NCI-H460 (cell line): ENCODE measurements around the gene TMEM164. TPM values are rescaled to one million over a fixed set of nuclear protein-coding genes. Genes with fewer than 3 reads are reported as not detected.
"Not testable (repeated sequence)": the region's sequence is repeated elsewhere in the genome, so short reads cannot be mapped to it uniquely, and the experiment has no call there.

Experiments
- DNase-seq: peaks from one replicate; pipeline ENCODE4 v3.0.0-alpha.2; 2016; ENCODE audit warnings: low read depth; ENCODE audit errors: extremely low read depth
- polyA plus RNA-seq: library from polyadenylated mRNA; depleted of rRNA; stranded (reverse); fragments of >200 nt; gene quantifications from 2 replicates; pipeline ENCODE4 v1.2.3, GENCODE V29; 2014; cell fraction: nucleus; rRNA removed
- total RNA-seq: library from RNA; depleted of rRNA; stranded (reverse); fragments of >200 nt; shearing (Covaris generic); gene quantifications from 2 replicates; pipeline ENCODE4 v1.2.3, GENCODE V29; 2014; rRNA removed

Gene TMEM164
- 24.2 and 24.9 TPM in 2 replicates for total RNA-seq
- polyA plus RNA-seq = 18.5 and 19.6 TPM in 2 replicates

GRCh38 chrX:110002300-110003166 lies at the start of gene TMEM164:
TMEM164 (plus strand) TSS chrX:110003114; CDS start chrX:110003775, 661 bp downstream.
- DNase-seq = peak; percentile 64

DNA sequence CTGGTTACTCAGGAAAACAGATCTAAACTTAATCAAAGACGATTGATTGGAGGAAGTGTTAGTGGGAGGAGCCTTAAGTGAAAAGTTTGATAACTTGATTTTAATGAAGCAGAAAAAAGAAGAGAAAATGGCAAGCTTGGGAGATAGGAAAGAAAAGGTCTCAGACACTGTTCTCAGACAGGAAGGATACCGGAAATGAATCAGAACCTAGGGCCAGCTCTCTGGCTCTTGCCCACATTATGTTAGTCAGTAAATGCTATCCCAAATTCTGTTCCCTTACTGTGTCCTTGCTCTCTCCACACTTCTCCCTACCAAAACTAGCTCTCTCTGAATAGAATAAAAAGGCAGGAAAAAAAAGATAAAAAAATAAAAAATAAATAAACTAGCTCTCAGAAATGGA lies 48.6 kb upstream of the TMEM164 start:
- DNase-seq = no peak

- DNase-seq = no peak
Measured at GRCh38 chrX:109954955-109955354, 48.0 kb upstream of the TMEM164 start.

GRCh38 chrX:109958266-109958665 lies 44.6 kb upstream of the TMEM164 start:
- no peak for DNase-seq

DNA sequence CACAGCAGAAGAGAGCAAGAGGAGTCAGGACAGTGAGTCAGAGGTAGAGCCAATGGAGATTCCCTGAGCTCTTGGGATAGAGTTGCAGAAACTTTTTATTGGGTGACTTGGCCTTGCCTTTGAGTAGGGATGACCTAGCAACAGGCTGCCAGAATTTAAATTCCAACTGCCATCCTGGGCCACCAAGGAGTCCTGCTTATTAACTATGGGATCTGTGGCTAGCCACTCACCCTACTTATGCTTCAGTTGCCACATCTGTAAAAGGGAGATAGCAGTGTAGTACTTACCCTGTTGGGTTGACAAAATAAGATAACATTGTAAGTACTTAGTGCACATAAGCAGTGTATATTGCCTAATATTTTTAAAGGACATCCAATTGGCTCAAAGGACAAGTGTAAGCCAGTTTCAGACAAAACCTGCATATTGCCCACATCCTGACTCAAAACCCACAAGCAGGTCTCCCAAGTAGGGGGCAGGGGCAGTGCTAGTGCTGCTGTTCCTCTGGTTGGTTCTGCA lies 43.5 kb upstream of the TMEM164 start:
- DNase-seq = no peak

DNA sequence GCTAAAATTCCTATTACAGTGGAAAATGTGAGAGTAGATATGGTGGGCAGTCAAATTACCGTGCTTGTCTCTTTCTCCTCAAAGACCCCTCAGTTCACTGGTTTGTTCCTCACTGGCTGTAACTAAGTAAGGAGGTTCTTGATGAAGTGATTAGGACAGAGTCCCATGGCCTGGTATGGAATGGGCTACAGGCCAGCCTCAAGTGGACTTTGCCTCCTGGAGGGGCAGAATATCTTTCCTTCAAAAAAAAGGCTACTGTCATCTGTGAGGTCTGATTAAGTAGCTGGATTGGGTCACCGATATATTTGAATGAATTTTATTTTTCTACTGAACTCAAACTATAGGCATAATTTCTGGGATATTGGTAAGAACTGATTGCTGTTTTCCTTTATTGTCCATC lies 38.5 kb upstream of the TMEM164 start:
- DNase-seq = no peak

GRCh38 chrX:109966246-109966645 lies 36.7 kb upstream of the TMEM164 start:
- no peak for DNase-seq

DNA sequence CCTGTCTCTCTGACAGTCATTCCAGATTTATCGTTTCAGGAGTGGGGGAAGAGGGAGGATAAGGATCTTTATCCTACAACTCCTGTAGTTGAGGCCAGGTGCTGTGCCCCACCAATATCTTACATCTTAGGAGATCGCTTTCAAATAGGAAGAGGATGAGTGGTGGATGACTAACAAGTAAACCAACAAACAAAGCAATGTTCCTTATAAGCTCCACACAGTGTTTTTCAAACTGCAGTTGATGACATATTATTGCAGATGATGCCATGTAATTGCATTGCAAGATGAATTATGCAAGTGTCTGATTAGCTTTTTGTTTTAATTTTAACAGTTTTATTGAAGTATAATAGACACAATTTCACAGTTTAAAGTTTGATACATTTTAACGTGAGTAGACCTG lies 35.8 kb upstream of the TMEM164 start:
- no peak for DNase-seq

DNA sequence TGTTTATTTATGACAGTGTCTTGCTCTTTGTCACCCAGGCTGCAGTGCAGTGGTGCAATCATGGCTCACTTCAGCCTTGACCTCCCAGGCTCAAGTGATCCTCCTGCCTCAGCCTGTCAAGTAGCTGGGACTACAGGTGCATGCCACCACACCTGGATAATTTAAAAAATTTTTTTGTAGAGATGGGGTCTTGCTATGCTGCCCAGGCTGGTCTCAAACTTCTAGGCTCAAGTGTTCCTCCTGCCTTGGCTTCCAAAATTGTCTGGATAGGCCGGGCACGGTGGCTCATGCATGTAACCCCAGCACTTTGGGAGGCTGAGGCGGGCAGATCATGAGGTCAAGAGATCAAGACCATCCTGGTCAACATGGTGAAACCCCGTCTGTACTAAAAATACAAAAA lies 32.1 kb upstream of the TMEM164 start:
- not testable (repeated sequence) for DNase-seq

- no peak for DNase-seq
Measured at GRCh38 chrX:109974906-109975655, 27.8 kb upstream of the TMEM164 start.

- DNase-seq = not testable (repeated sequence)
Measured at GRCh38 chrX:109985210-109985609, 17.7 kb upstream of the TMEM164 start.

DNA sequence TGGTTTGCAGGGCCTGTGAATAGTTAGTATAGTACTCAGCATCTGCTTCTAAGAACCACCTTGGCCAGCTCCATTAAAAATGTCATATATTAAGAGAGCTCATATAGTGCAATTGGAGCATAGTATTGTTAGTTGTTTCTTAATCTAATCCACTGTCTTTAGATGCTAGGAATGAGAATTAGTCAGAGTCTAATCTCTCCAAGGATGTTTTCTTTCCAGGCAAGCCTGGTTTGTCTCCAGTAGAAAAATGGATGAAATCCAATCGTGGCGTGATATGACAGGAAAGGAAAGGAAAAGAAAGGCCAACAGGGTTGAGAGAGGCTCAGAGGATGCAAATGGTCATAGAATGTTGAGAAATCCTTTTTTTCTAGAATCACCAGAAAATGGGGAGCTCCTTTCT lies 15.0 kb upstream of the TMEM164 start:
- DNase-seq = no peak

DNA sequence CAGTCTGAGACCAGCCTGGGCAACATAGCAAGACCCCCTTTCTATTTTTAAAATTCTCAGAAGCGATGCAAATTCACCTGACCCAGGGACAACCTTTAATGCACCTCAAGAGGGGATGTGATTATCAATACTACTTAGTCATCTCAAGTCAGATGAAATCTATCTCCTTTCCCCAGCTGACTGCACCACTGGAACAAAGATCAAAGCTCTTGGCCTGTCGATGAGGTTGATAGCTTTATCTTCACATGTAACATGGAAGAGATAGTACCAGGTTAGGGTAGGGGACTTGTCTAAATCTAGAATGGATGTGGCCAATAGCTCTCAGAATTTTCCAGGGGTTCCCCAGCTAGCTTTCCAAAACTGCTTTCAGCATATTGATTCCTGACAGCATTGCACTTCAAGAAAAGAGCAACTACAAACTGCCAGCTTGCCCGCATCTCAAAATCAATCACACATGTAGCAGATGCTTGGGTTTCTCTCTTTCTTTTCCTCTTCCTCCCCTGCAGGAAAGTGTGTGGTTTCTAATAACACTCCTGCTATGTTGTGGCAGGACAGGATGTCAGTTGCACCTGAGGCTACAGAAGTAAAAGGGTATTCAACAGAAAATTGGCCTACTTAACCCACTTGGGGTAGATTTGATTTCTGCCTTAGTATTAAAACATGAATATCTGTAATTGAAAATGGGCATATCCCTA lies 12.2 kb upstream of the TMEM164 start:
- DNase-seq = no peak

- DNase-seq = no peak
Measured at GRCh38 chrX:109992203-109992602, 10.7 kb upstream of the TMEM164 start.

GRCh38 chrX:109995155-109995554 lies 7.8 kb upstream of the TMEM164 start:
- DNase-seq = no peak

- no peak for DNase-seq
Measured at GRCh38 chrX:109997786-109998452, 5.0 kb upstream of the TMEM164 start.

DNA sequence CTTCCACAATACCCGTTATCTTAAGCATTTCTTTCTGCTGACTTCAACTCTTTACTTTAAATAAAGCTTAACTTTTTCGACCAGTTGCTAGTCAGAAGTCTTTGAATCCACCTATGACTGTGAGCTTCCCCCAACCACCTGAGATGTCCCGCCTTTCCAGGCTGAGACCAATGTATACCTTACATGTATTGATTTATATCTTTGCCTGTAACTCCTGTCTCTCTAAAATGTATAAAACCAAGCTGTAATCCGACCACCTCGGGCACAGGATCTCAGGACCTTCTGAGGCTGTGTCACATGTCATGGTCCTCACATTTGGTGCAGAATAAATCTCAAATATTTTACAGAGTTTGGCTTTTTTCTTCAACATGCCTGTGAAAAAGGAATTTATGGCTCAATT lies 2.9 kb upstream of the TMEM164 start:
- DNase-seq = no peak

DNA sequence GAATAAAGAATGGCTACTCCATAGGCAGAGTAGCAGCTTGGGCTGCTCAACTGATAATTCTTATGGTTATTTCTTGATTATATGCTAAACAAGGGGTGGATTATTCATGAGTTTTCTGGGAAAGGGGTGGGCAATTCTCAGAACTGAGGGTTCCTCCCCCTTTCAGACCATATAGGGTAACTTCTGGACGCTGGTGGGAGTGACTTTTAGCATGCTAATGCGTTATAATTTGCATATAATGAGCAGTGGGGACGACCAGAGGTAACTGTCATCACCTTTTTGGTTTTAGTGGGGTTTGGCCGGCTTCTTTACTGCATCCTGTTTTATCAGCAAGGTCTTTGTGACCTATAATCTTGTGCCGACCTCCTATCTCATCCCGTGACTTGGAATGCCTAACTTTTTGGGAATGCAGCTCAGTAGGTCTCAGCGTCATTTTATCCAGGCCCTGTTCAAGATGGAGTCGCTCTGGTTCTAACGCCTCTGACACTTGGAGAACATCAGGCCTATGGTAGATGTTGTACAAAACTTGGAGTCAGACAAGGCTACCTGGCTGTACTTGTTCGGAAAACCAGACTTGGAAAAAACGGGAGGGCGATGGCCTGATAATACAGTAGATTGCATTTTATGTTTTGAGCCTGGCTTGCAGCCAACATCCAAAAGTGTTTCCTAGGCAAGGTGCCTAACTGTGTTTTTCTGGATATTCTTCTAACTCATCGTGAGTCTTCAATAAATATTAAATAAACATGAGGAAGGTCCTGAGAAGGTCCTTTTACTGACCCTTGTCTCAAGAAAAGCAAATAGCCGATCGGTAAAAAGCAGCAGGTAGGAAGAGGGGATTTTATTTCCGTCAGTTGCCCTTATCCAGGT lies 1.8 kb upstream of the TMEM164 start:
- DNase-seq = no peak

DNA sequence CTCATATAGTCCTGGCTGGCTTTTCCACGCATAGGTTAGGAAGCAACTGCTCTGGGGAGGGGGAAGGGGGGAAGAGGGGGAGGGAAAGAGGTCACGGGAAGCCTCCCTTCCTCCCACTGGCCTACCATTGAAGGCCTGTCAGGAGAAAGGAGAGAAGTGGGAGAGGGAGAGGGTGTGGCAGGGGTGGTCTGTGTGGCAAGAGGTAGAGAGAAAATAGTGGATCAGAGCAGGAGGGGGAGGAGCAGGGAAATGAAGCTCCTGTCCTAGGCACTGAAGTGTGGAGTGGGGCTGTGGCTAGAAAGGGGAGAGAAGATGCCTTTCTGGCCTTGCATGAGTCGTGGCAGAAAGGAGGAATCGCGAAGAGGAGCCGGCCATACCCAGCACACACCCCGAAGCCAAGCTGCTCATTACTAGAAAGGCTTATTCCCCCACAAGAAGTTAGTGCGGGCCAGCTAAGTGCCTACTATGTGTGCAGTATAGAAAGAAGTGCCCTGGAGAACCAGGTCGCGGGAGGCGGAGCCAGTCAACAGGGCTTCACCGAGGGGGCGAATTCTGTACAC lies 1.1 kb upstream of the TMEM164 start:
- DNase-seq = no peak
